NCI-H774 (cell line): ENCODE measurements around the gene DNAL4.
A peak's percentile ranks its signal among the peaks of the same experiment; 100 is the strongest.

ENCODE experiments used
- DNase-seq: peaks from one replicate; lab custom pipeline; 2025; lab: John Stamatoyannopoulos, UW

The DNAL4 gene

GRCh38 chr22:38793721-38794466, at the start of gene DNAL4:
Gene DNAL4, minus strand, starts transcription at chr22:38794143. Its CDS starts 11,412 bp downstream, at chr22:38782731.
- DNase-seq, result peak; percentile 83

GRCh38 chr22:38843201-38843656, 49.3 kb upstream of the DNAL4 start:
- peak; percentile 21 for DNase-seq

GRCh38 chr22:38842512-38843200, 48.7 kb upstream of the DNAL4 start:
- no peak for DNase-seq

GRCh38 chr22:38841635-38842034, 47.7 kb upstream of the DNAL4 start:
- no peak for DNase-seq

DNA sequence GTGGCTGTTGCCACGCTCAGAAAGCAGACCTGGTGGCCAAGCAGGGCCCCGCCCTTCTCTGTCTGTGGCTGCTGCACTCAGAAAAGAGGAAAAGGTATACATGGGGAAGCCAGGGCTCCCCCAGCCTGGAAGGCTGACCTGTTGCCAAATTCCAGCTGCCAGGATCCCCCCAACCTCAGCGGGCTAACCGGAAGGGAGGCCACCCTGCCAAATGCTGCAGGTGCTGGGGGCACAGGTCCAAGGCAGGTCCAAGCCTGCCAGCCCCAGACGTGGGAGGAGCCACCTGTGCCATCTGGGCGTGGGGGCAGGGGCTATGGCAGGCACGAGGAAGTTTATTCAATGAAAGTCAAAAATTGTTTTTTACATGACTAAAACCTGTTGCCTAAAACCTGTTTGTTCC, 47.3 kb upstream of the DNAL4 start:
- DNase-seq, result no peak

- DNase-seq, result no peak
Measured at GRCh38 chr22:38840129-38840528, 46.2 kb upstream of the DNAL4 start.

DNA sequence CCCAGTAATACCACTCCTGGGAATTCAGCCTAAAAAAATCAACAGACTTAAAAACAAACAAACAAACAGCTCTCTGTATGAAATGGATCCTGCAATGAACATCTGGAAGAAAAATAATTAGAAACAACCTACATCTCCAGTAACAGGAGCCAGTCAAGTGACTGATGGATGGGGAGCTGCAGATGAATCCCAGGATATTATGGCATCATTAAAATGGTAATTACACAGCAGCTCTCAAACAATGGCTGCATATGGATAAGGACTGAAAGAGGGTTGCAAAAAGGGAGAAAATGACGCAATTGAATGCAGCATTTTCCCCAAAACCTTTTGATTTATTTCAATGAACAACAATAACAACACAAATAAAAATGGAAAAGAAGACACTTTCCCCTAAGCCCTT, 45.7 kb upstream of the DNAL4 start:
- DNase-seq, result no peak

GRCh38 chr22:38837414-38837928, 43.5 kb upstream of the DNAL4 start:
- no peak for DNase-seq

GRCh38 chr22:38835888-38836301, 42.0 kb upstream of the DNAL4 start:
- DNase-seq, result no peak

- no peak for DNase-seq
Measured at GRCh38 chr22:38834991-38835390, 41.0 kb upstream of the DNAL4 start.

GRCh38 chr22:38834215-38834953, 40.4 kb upstream of the DNAL4 start:
- no peak for DNase-seq

DNA sequence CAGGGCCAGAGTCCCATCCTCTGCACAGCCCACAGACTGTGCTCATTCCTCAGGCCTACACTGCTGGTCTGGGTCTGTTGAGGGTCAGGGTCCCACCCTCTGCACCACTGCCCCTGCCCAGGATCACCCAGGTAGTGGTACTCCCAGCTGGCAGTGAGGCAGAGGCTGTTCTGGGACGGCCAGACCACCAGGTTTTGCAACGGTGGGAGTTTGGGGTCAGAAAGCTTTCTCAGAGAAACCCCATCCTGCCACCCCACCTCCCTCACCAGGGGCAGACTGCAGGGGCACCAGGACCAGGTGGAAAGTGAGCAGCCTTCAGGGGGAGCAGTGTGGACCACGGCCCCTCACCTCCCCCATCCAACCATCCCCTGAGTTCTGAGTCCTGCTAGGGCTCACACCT, 39.1 kb upstream of the DNAL4 start:
- no peak for DNase-seq

DNA sequence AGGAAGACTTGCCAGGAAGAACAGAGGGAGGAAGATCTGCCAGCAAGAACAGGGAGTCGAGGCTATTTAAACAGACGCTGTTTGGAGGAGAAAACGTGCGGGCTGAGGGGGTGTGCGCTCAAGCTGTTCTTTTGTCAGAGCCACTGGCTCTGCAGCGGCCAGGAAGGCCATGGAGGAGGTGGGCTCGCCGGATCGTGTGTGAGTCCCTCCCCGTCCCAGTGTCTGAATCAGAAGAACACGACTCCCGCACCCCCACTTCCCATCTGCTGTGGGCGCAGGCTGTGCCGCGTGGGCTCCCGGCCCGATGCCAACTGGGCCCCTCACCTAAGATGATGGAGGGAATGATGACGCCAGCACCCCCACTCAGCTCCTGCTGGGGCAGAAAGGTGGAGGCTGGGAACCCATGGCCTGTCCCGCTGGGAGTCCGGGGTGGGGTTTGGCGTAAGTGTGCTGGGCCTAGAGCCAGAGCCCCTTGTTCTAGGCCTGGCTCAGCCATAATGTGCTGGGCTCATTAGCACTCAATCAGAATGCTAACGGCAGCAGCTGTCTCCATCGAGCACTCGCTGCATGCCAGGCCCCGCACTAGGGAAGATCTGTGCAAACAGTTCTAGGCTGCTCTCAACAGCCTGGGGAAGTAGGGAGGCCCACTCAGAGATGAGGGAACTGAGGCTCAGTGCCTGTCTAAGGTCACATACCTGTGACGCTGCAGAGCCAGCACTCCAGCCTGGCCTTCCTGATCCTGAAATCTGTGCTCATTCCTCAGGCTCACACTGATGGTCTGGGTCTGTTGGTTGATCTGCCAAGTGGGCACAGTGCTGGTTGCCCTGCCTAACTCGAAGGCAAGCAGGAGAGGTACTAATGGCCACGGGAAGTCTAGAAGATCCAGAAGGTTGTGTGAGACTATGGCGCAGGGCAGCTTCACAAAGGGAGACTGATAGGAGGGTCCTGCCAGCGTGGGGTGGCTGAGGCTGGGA, 38.3 kb upstream of the DNAL4 start:
- DNase-seq, result no peak

GRCh38 chr22:38831166-38831945, 37.4 kb upstream of the DNAL4 start:
- DNase-seq, result no peak

DNA sequence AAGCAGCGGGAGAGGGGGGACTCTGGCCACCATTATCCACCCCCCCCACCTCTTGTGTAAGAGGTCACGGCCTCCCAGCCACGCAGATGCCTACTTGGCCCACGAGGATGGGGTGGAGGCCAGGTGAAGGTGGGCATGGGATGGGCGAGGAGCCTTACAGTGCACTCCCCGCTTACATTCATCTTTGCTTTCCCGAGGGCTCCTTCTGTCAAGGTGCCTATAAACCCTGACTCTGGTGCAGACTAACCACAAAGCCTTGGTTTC, 36.8 kb upstream of the DNAL4 start:
- DNase-seq, result no peak

DNA sequence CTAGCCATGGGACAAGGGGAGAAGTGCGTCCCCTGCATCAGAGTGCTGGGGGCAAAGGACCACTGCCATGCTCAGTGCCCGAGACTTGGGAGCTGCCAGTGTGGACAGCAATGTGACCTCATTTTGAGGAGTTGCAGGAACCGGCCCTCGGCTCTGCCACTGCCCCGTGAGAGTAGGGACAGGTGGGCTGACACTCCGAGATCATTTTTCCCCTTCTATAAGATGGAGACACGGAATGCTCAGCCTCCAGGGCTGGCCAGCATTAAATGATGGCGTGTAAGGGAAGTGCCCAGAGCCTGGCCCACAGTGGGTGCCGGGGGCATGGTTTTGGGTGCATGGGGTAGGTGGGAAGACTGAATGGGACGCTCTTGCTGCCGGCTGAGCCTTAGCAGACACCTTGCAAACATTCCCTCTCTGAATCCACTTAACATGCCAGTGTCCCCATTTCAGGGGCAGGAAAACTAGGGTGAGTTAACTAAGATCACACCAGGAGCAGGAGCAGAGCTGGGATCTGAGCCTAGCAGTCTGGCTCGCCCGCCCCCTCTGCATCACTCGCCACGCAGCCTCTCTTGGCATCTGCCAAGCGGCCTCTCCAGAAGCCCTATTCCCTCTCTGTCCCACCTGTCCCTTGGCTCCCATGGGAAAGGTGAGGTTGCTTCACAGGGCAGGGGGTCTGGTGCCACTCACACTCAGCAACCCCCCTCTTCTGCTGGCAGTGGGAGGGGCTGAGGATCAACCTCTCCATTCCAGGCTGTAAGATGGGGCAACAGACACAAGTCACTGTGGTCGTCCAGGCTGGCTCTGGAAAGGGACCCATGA, 36.3 kb upstream of the DNAL4 start:
- DNase-seq, result no peak

- DNase-seq, result no peak
Measured at GRCh38 chr22:38829485-38829884, 35.5 kb upstream of the DNAL4 start.

DNA sequence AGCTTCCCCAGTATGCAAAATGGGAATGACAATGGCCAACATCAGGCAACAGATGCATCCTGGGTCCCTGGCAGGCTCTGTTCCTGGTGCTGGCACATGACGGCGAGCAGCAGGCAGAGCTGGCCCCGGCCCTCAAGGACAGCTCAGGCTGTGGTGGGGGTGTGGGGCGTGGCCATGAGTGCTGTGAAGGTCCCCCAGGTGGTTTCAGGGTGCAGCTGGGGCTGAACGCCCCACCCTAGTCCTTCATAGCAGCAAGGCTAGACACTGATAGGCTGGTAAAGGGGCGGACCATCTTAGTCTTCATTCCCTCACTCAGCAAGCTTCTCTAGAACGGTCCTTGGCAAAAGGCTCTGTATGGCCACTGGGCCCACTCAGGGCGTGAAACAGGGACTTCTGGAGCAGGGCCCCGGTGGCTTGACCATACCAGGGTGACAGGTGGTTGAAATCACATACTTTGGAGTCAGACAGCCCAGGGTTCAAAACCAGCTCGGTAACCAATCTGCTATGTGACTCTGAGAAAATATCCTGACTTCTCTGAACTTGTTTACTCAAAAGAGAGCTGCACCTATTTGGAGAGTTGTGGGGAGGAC, 34.8 kb upstream of the DNAL4 start:
- DNase-seq, result no peak

- no peak for DNase-seq
Measured at GRCh38 chr22:38828191-38828590, 34.2 kb upstream of the DNAL4 start.

- DNase-seq, result no peak
Measured at GRCh38 chr22:38827510-38827909, 33.6 kb upstream of the DNAL4 start.
